Peyer's patch (tissue), 4 donors: ENCODE data around the gene BCAN. TPM values are rescaled to one million over a fixed set of nuclear protein-coding genes. Genes with fewer than 3 reads are reported as not detected.
A peak's percentile ranks its signal among the peaks of the same experiment; 100 is the strongest.

Experiments
- DNase-seq, 3 donors: peaks; one replicate each; pipeline ENCODE4 v3.0.0-alpha.2; 2017 to 2019
- H3K27ac ChIP-seq, 4 donors: fragments of 200-600 bp; sonication (generic); one replicate each; pipeline ENCODE4 v1.5.1; 2016 to 2019
- H3K27me3 ChIP-seq, 2 donors: fragments of 200-600 bp; sonication (generic); one replicate each; pipeline ENCODE4 v1.5.1; 2019
- H3K36me3 ChIP-seq, 3 donors: fragments of 200-600 bp; sonication (generic); one replicate each; pipeline ENCODE4 v1.5.1; 2016 to 2019
- H3K4me1 ChIP-seq, 4 donors: fragments of 200-600 bp; sonication (generic); one replicate each; pipeline ENCODE4 v1.5.1; 2016 to 2019
- H3K4me3 ChIP-seq, 4 donors: fragments of 200-600 bp; sonication (generic); 1 replicate in 3 of 4; 2 replicates in 1 of 4; pipeline ENCODE4 v1.5.1; 2016 to 2019; ENCODE audit warnings: mild to moderate bottlenecking in 1 of 4
- H3K9me3 ChIP-seq, 4 donors: fragments of 200-600 bp; sonication (generic); one replicate each; pipeline ENCODE4 v1.5.1; 2016 to 2019; ENCODE audit warnings: mild to moderate bottlenecking in 1 of 4
- POLR2A ChIP-seq, 2 donors: fragments of 450-650 bp; IDR thresholded peaks; one replicate each; pipeline ENCODE4 v1.5.1; 2017; ENCODE audit warnings: antibody characterized with exemption in 2 of 2, mild to moderate bottlenecking in 2 of 2, moderate library complexity in 2 of 2
- total RNA-seq, 4 donors: library from RNA; depleted of rRNA; stranded (reverse); fragments of >200 nt; gene quantifications; one replicate each; pipeline ENCODE4 v1.1.0, GENCODE V29; 2016
- TF ChIP-seq, protein P1 (sequence below), 6 experiments: fragments of 450-650 bp in 4 of 6; fragments of 200-600 bp in 2 of 6; sonication (generic) in 1 of 6; IDR thresholded peaks; one replicate each; pipeline ENCODE4 v1.5.1; 2017 to 2019; ENCODE audit warnings: antibody characterized with exemption in 6 of 6, mild to moderate bottlenecking in 3 of 6, moderate library complexity in 1 of 6

The BCAN gene
- total RNA-seq, 4 donors from 2014 or later, result 0.28 to 1.3 TPM; not detected in 2

DNA sequence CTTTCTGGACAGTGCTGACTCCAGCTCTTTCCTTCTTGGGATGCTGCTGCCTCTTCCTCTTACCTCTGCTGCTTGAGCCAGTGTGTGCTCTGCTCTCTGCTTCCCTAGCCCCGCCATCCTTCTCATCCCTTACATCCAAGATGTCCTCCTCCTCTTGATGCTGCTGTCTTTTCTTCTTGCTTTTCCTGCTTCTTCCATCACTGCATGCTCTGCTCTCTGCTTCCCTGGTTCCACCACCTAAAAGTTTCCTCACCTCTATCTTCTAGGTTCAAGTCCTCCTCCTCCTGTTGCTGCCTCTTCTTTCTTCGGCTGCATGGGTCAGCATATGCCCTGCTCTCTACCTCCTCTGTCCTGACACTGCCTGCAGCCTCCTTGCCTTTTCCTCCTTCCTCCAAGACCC, 46.9 kb upstream of the BCAN start:
- peaks cover 0 to 8% (median 2%) of the 10 kb centered on the region in 4 donors for H3K4me1 ChIP-seq
- no peak for TF ChIP-seq POLR2A (IDR thresholded peaks at IDR 0.05)
- TF ChIP-seq, protein P1, sequence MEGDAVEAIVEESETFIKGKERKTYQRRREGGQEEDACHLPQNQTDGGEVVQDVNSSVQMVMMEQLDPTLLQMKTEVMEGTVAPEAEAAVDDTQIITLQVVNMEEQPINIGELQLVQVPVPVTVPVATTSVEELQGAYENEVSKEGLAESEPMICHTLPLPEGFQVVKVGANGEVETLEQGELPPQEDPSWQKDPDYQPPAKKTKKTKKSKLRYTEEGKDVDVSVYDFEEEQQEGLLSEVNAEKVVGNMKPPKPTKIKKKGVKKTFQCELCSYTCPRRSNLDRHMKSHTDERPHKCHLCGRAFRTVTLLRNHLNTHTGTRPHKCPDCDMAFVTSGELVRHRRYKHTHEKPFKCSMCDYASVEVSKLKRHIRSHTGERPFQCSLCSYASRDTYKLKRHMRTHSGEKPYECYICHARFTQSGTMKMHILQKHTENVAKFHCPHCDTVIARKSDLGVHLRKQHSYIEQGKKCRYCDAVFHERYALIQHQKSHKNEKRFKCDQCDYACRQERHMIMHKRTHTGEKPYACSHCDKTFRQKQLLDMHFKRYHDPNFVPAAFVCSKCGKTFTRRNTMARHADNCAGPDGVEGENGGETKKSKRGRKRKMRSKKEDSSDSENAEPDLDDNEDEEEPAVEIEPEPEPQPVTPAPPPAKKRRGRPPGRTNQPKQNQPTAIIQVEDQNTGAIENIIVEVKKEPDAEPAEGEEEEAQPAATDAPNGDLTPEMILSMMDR (IDR thresholded peaks at IDR 0.05), result no peak
- H3K9me3 ChIP-seq, result no peaks in the 10 kb centered on the region
- no peak for DNase-seq
- H3K27me3 ChIP-seq, result no peaks in the 10 kb centered on the region
- no peak overlapping the region for H3K27ac ChIP-seq
- H3K36me3 ChIP-seq, result peaks cover 0 to 44% (median 0%) of the 10 kb centered on the region in 3 donors
- H3K4me3 ChIP-seq, result no peak overlapping the region

DNA sequence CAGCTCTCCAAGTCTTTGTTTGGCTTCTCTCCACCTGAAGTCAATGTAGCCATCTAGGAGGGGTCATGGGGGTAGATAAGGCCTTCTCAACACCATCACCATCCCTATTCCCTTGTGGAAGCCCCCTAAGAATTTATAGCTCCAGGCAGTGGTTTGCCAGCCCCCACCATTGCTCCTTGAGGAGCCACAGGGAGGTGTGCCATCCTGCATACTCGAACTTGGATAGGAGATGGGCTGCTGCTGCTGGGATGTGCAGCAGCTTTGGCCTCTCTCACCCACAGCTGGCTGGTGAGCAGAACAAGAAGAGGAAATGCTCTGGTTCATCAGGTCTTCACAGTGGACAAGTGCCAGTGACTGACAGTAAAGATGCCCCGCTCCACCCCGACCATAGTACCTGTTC, 45.5 kb upstream of the BCAN start:
- no peaks in the 10 kb centered on the region for H3K9me3 ChIP-seq
- peaks cover 0 to 44% (median 0%) of the 10 kb centered on the region in 3 donors for H3K36me3 ChIP-seq
- no peak for TF ChIP-seq POLR2A (IDR thresholded peaks at IDR 0.05)
- TF ChIP-seq, protein P1 (IDR thresholded peaks at IDR 0.05), result no peak
- H3K27me3 ChIP-seq, result no peaks in the 10 kb centered on the region
- no peak overlapping the region for H3K4me3 ChIP-seq
- H3K27ac ChIP-seq, result no peak overlapping the region
- H3K4me1 ChIP-seq, result peaks cover 0 to 13% (median 5%) of the 10 kb centered on the region in 4 donors
- DNase-seq, result no peak

DNA sequence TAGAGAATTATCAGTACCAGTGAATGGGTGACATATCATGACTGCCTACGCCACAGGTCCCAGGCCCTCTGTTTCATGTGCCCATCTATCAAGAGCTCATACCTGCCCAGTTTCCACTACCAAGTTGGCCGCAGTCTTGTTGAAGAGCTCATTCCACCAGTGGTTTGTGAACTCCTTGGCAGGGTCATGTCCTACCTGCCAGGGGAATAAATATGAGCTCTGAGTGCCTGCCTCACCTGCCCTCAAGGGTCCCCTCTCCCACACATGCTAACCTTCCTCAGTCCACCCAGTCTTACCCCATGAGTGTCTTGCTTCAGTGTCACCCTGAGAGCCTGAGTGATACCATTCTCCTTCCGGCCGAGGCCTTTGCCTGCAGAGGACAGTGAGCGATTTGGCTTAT, 43.8 kb upstream of the BCAN start:
- no peak for DNase-seq
- Histone ChIP-seq H3K9me3 (no peaks in the 10 kb centered on the region), H3K27me3 (no peaks in the 10 kb centered on the region), H3K4me1 (peaks cover 0 to 19% (median 2%) of the 10 kb centered on the region in 4 donors), H3K27ac (no peak overlapping the region), H3K36me3 (peaks cover 0 to 44% (median 0%) of the 10 kb centered on the region in 3 donors), H3K4me3 (no peak overlapping the region)
- TF ChIP-seq, protein P1 (IDR thresholded peaks at IDR 0.05), result no peak
- TF ChIP-seq POLR2A (IDR thresholded peaks at IDR 0.05), result no peak

DNA sequence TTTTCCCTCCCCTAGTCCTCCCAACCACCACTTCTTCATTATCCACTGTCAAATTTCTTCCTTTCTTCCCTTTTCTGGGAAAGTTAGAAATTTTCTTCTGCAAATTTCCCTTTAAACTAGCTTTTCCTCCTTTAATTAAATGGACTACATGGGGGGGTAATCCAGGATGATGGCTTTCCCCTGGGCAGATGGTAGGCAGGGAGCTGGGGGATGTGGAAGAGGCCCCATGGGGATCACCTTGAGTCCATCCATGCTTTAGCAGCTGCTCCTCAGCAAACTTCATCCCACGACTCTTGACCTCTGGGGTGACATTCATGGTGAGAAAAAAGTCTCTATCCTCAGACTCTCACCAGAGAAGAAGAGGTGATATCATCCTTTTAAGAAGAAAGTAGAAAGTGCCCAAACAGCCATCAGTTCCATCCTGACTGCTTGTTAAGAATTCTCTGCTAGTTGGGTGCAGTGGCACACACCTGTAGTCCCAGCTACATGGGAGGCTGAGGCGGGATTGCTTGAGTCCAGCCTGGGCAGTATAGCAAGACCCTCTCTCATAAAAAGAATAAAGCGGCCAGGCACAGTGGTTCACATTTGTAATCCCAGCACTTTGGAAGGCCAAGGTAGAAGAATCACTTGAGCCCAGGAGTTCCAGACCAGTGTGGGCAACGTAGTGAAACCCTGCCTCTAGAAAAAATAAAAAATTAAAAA, 43.0 kb upstream of the BCAN start:
- Histone ChIP-seq H3K27ac (no peak overlapping the region), H3K36me3 (peaks cover 0 to 39% (median 0%) of the 10 kb centered on the region in 3 donors), H3K4me3 (no peak overlapping the region), H3K9me3 (no peaks in the 10 kb centered on the region), H3K4me1 (peaks cover 0 to 19% (median 2%) of the 10 kb centered on the region in 4 donors), H3K27me3 (no peaks in the 10 kb centered on the region)
- DNase-seq, result no peak
- no peak for TF ChIP-seq POLR2A (IDR thresholded peaks at IDR 0.05)
- TF ChIP-seq, protein P1 (IDR thresholded peaks at IDR 0.05), result no peak

DNA sequence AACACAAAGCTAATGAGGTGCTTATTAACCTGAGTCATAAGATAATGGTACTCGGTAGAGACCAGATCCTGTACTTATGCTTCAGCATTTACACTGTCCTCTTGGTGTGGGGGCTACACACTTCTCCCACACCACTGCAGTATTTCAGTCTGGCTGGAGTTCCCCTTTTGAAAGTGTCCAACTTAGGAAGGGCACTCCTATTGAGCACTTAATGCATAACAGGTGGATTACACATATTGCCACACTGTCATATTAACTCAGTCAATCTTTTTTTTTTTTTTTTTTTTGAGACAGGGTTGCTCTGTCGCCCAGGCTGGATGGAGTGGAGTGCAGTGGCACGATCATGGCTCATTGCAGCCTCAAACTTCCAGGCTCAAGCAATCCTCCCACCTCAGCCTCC, 42.1 kb upstream of the BCAN start:
- Histone ChIP-seq H3K27me3 (no peaks in the 10 kb centered on the region), H3K4me3 (no peak overlapping the region), H3K27ac (no peak overlapping the region), H3K36me3 (peaks cover 0 to 30% (median 0%) of the 10 kb centered on the region in 3 donors), H3K9me3 (no peaks in the 10 kb centered on the region), H3K4me1 (peaks cover 0 to 19% (median 2%) of the 10 kb centered on the region in 4 donors)
- DNase-seq, result no peak
- TF ChIP-seq, protein P1 (IDR thresholded peaks at IDR 0.05), result peak in 1 of 6 experiments; percentile 21
- no peak for TF ChIP-seq POLR2A (IDR thresholded peaks at IDR 0.05)
